Measurements from ENCODE around the gene MKRN2OS.

The MKRN2OS gene

DNA sequence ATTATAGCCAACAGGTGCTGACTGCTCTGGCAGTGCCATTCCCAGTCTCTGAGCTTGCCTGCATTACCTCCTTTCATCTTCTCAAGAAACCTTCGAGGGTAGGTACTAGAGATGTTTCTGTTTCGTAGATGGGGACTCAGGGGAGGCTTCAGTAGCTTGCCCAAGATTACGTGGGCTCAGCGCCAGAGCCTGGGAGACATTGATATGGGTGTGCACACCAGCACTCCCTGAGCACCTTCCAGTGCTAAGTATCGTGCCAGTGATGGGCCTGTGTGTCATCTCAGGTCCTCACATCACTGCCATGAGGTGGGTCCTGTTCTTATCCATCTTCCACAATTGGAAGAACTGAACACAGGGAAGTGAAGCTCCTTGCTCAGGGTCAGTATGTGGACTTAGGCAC is 45.8 kb downstream of the MKRN2OS start:
- Histone ChIP-seq H3K9me3 (ENCODE audit: low read length) (no peaks in the 10 kb centered on the region), H3K4me3 (ENCODE audit: low read length) (no peak overlapping the region), H2AFZ (ENCODE audit: low read depth, low read length) (no peak overlapping the region), H3K4me1 (ENCODE audit: insufficient read depth, low read length) (no peaks in the 10 kb centered on the region), H3K36me3 (ENCODE audit: insufficient read depth, low read length) (peaks cover 80% of the 10 kb centered on the region), H3K27me3 (ENCODE audit: insufficient read depth, low read length) (no peaks in the 10 kb centered on the region)

DNA sequence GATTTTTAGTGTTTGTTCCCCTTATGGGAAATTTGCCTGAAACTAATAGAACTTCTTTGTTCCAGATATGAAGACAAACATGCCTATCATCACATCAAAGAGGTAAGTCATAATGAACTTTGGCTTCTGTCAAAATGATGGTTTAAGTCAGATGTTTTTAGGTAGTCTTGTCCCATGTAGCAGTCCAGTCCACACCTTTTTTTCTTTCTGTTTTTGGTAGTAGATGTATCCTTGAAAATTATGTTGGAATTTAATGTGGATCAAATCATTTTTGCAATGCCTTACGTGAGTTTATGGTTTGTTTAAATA is 48.9 kb downstream of the MKRN2OS start:
- Histone ChIP-seq H3K9me3 (ENCODE audit: low read length) (no peaks in the 10 kb centered on the region), H3K4me3 (ENCODE audit: low read length) (no peak overlapping the region), H3K36me3 (ENCODE audit: insufficient read depth, low read length) (peaks cover 78% of the 10 kb centered on the region), H3K27me3 (ENCODE audit: insufficient read depth, low read length) (no peaks in the 10 kb centered on the region), H3K4me1 (ENCODE audit: insufficient read depth, low read length) (no peaks in the 10 kb centered on the region), H2AFZ (ENCODE audit: low read depth, low read length) (no peak overlapping the region)

DNA sequence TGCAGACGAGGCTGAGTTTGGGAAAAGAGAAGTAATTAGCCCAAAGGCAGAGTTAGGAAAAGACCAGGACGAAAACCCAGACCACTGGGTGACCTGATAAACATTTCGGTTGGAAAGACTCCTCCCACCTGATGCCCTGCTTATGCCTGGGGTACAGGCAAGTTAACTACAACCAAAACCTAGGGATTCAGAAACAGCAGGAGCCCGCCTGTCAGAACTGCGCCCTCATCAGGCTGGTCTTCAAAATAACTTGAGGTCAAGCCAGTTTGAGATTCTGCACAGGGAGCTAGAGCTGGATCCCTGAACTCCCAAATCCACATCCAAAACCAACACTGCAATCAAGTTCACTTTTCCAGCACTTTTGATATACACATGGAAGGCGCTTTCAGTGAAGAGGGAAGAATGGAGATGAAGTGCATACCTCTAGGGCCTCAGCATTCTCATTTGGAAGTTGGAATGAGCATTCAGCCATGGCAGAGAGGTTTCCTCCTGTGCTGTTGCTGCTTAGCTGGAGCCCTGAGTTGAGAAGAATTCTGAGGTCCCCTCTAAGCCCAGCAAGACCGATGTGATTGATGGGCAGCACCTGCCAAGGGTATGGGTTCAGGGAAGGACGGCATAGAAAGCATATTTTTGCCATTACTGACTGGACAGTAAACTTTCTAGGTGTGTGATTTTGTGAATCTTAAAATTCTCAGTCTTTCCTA is 49.4 kb downstream of the MKRN2OS start:
- Histone ChIP-seq H3K4me3 (ENCODE audit: low read length) (no peak overlapping the region), H3K4me1 (ENCODE audit: insufficient read depth, low read length) (no peaks in the 10 kb centered on the region), H2AFZ (ENCODE audit: low read depth, low read length) (no peak overlapping the region), H3K9me3 (ENCODE audit: low read length) (no peaks in the 10 kb centered on the region), H3K27me3 (ENCODE audit: insufficient read depth, low read length) (no peaks in the 10 kb centered on the region), H3K36me3 (ENCODE audit: insufficient read depth, low read length) (peaks cover 75% of the 10 kb centered on the region)

DNA sequence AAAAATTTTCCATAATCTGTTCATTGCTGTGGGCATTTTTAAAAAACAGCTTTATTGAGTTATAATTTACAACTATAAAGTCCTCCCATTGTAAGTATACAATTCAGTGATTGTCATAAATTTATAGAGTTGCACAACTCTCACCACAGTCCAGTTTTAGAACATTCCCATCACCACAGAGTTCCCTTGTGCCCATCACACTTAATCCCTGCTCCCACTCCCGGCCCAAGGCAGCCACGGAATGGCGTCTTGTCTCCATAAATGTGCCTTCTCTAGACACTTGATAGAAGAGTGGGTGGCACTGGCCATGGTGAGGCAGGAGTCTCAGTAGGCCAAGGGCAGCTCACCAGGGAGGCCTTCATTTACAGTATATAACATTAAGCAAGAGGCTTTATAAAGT is 54.8 kb downstream of the MKRN2OS start:
- H3K27me3 ChIP-seq (ENCODE audit: insufficient read depth, low read length) = no peaks in the 10 kb centered on the region
- H3K36me3 ChIP-seq (ENCODE audit: insufficient read depth, low read length) = peaks cover 33% of the 10 kb centered on the region
- H2AFZ ChIP-seq (ENCODE audit: low read depth, low read length) = no peak overlapping the region
- H3K4me3 ChIP-seq (ENCODE audit: low read length) = no peak overlapping the region
- H3K4me1 ChIP-seq (ENCODE audit: insufficient read depth, low read length) = peaks cover 6% of the 10 kb centered on the region
- no peaks in the 10 kb centered on the region for H3K9me3 ChIP-seq (ENCODE audit: low read length)

DNA sequence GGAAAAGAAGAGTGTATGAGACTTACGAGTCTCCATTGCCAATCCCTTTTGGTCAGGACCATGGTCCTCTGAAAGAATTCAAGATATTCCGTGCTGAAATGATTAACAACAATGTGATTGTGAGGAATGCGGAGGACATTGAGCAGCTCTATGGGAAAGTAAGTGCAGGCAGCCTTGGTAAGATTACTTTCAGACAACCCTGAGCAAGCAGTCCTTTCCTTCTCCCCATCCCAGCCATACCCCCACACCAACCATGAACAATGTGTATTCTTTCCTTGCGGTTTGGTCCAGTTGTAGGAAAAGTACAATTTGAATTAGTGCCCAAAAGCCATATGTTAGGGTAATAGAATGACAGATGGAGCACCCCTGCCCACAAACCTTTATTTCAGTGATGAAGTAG is 55.5 kb downstream of the MKRN2OS start:
- H2AFZ ChIP-seq (ENCODE audit: low read depth, low read length) = no peak overlapping the region
- H3K4me3 ChIP-seq (ENCODE audit: low read length) = no peak overlapping the region
- H3K4me1 ChIP-seq (ENCODE audit: insufficient read depth, low read length) = peaks cover 10% of the 10 kb centered on the region
- no peaks in the 10 kb centered on the region for H3K27me3 ChIP-seq (ENCODE audit: insufficient read depth, low read length)
- peaks cover 27% of the 10 kb centered on the region for H3K36me3 ChIP-seq (ENCODE audit: insufficient read depth, low read length)
- no peaks in the 10 kb centered on the region for H3K9me3 ChIP-seq (ENCODE audit: low read length)

Measured in neuron (in vitro differentiated cells).